Epithelial cell of prostate (primary cell): ENCODE data around the gene HNRNPH1.

Experiments used
- DNase-seq: peaks from one replicate; pipeline ENCODE4 v3.0.0-alpha.2; 2011; ENCODE audit warnings: low read depth, low spot score
- H3K27ac ChIP-seq: fragments of 450-650 bp; 2 replicates; pipeline ENCODE4 v1.5.1; 2017; ENCODE audit warnings: mild to moderate bottlenecking

Gene HNRNPH1

GRCh38 chr5:179624841-179625271 lies 1.4 kb upstream of the HNRNPH1 start:
- H3K27ac ChIP-seq, result no peak overlapping the region
- DNase-seq, result no peak

- peak; percentile 27 for DNase-seq
- peak overlapping the region; percentile 93 for H3K27ac ChIP-seq
These were observed 653 bp upstream of the HNRNPH1 start for GRCh38 chr5:179623906-179624741.

DNA sequence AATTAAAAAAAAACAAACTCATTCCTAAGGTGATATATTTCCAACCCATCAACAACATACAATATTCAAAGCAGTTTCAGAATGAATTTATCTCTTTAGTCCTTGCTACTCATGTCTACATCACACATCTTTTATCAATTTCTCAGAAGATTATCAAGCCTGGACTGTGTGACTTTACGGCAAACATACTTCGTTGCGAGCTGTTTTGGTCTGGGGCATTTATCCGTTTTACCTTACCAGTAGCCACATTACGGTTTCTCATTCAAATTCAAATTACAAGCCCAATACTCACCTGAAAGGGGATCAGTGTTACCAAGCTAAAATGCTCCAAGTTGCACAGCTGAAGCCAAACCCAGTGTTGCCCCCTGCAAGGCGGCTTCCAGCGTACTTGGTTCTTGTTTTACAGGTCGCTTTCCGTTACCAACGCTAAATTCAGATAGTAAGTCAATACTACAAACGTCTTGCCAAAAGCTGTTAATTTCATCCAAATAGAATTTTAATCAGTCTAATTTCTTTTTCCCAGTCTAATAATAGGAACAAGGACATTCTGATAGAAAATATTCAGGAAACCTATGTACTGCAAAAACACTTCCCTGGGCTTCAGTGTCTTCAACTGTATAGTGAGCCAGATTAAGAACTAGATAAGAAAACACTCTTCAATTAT lies 1.8 kb downstream of the HNRNPH1 start:
- no peak for DNase-seq
- H3K27ac ChIP-seq, result peak overlapping the region; percentile 9

- H3K27ac ChIP-seq, result peak overlapping the region; percentile 9
- DNase-seq, result no peak
These were observed 2.6 kb downstream of the HNRNPH1 start for GRCh38 chr5:179620703-179621350.

GRCh38 chr5:179620293-179620692 lies 3.2 kb downstream of the HNRNPH1 start:
- no peak for DNase-seq
- H3K27ac ChIP-seq, result peak overlapping the region; percentile 9

GRCh38 chr5:179619776-179620175 lies 3.7 kb downstream of the HNRNPH1 start:
- H3K27ac ChIP-seq, result peak overlapping the region; percentile 9
- no peak for DNase-seq

GRCh38 chr5:179618923-179619554 lies 4.4 kb downstream of the HNRNPH1 start:
- peak overlapping the region; percentile 9 for H3K27ac ChIP-seq
- no peak for DNase-seq

- DNase-seq, result no peak
- H3K27ac ChIP-seq, result peak overlapping the region; percentile 1
These were observed 5.5 kb downstream of the HNRNPH1 start for GRCh38 chr5:179617930-179618329.

GRCh38 chr5:179616002-179616594 lies 7.4 kb downstream of the HNRNPH1 start:
- H3K27ac ChIP-seq, result no peak overlapping the region

GRCh38 chr5:179615203-179615602 lies 8.3 kb downstream of the HNRNPH1 start:
- no peak overlapping the region for H3K27ac ChIP-seq
- no peak for DNase-seq

More at GRCh38 chr5:179616002-179616594, 7.4 kb downstream of the HNRNPH1 start:
- no peak for DNase-seq

GRCh38 chr5:179614745-179615144 lies 8.7 kb downstream of the HNRNPH1 start:
- no peak for DNase-seq
- no peak overlapping the region for H3K27ac ChIP-seq

DNA sequence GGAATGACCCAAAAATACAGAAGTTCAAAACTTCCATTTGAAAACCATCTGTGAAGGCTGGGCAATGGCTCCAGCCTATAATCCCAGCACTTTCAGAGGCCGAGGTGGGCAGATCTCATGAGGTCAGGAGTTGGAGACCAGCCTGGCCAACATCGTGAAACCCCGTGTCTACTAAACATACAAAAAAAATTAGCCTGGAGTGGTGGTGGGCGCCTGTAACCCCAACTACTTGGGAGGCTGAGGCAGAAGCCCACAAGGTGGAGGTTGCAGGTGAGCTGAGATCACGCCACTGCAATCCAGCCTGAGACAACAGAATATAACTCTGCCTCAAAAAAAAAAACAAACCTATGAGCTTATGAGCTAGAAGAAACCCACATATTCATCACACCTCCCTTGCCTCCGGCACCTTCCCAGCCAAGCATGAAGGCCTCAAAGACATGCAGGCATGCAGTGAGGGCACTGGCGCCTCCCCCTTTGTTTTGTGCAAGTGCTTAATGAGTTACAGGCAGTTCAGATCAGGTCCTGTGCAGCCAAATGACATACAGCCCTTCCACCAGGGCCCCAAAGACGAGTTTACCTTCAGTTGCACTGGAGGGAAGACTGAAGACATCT lies 9.9 kb downstream of the HNRNPH1 start:
- no peak overlapping the region for H3K27ac ChIP-seq
- DNase-seq, result no peak

DNA sequence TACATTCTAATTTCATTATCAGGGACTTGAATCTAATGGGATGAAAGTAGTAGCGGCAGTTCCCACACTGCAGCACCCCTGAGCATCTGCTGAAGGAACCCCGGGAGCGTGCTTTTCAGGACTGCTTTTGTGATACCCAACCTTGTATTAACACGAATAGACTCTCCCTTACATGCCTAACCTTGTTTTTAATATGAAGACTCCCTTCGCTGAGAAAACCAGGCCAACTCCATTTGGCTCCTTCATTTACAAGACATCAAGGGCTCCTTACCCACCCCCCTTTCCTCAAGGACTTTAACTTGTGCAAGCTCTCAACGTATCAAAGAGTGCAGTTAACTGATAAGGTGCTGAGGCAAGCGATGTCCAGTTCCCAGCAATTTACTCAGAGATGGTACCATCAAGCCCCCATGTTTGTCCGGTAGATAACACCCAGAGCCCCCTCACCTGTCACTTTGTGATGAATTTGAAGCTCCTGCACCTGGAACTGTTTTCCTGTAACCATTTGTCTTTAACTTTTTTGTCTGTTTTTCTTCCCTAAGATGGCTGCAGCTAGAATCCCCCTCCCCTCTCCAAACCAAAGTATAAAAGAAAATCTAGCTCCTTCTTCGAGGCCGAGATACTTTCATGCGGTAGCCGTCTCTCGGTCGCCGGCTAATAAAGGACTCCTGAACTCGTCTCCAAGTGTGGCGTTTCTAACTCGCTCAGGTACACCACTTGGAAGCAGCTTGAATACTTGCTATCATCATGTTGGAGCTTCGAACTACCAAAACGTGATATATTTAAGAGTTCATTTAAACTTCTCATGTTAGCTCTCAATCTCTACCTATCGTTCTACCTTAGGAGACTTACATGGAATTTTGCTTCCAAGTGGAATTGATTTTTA lies 10.7 kb downstream of the HNRNPH1 start:
- no peak for DNase-seq
- H3K27ac ChIP-seq, result no peak overlapping the region

DNA sequence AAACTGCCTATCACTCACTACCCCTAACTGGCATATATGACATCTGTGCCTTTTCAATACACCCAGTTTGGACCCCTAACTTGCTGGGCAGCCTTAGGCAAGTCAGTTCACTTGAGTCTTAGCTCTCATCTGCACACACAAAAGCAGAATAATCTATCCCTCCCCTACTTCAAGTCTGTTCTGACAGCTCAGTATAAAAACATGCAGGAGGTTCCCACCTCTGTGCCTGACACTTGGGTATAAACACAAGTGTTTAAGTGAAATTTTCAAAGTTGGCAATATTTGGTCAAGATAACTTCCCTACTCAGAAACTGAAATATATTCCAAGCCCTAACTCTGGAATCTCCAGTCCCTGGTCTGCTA lies 12.6 kb downstream of the HNRNPH1 start:
- no peak for DNase-seq
- H3K27ac ChIP-seq, result no peak overlapping the region

DNA sequence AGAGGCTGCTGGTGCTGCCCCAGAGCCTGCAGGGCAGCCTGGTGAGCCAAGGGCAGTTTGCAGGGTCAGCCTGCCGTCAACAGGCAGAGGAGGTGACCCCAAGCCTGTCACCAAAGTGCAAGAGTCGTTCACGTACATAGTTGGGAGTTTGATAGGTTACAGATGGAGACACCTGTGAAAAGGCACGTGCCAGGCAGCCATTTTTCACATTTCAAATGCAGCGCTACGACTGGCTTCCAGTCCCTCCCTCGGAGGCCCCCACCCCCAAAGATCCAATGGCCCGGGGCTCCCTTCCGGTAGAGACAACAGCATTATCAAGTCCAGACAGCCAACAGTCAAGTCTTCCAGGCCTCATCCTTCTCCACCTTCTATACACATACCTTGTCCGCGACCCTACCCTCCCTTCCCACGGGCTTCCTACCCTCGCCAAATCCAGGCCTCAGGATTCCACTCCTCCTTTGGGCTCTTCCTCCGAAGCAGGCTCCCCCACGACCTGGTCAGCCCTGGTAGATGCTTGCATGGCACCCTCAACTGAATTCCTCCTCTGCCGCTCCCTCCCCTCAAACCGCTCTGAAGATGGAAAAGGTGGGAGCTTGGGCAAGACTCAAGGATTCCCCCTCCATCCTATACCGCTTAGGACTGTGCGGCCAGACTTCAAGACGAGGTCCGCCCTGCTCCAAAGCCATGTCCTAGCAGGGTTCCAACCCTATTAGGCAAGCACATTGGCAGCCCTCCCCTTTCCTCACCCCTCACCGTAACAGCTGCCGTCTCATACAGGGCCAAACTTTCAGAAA lies 13.2 kb downstream of the HNRNPH1 start:
- no peak overlapping the region for H3K27ac ChIP-seq
- no peak for DNase-seq

GRCh38 chr5:179609834-179610108 lies 13.7 kb downstream of the HNRNPH1 start:
- H3K27ac ChIP-seq, result no peak overlapping the region
- no peak for DNase-seq

DNA sequence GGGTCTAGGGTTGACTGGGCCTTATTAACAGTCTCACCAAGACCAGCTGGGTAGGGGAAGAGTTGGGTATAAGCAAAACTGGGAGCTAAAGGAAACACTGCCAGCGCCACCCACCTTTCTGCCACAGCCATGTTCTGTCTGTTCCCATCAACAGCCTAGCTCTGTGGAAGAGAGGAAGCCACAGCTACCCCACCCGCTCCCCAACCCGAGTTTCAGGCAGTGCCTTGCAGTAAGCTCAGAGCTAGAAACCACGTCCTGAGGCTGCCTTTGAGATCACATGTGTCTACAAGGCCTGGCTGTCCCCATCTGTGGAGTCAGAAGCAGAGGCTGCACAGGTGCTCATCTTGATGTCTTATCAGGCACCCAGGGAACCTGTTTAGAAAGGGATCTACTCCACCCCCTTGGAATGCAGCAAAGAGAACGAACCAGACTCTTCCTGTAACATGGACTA lies 15.3 kb downstream of the HNRNPH1 start:
- no peak for DNase-seq
- H3K27ac ChIP-seq, result no peak overlapping the region

DNA sequence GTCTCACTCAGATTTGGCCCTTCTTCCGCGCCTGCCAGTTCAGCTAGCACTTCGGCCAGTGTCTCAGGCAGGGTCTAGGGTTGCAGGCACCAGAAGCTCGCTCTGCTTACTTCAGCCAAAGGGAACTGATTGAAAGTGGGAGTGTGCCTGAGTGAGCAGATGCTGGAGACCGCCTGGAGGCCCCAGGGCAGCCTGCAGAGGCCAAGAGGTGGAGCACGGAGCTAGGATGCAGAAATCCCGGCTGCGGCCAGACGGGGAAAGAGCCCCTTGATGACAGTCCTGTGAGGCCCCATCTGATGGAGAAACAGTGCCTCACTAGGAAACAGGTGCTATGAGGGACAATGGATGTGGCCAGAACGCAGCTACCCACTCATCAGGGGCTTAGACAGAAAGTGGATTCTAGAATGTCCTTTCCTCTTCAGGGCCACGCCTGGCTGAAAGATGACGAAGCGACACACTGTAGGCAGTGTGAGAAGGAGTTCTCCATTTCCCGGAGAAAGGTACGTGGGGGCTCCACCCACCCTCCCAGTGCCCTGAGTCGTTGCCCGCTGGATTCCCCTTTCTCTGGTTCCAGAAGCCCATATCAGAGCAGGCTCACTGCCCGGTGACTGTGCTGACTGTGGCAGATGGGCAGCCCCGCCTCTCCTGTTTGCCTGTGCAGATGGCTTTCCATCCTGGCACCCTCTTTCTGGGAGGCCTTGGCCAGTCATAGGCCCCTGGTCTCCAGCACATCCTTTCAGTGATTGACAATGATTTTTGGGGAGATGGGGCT lies 16.1 kb downstream of the HNRNPH1 start:
- H3K27ac ChIP-seq, result no peak overlapping the region
- no peak for DNase-seq
